ENCODE measurements around the gene SLC66A1.

SLC66A1 gene

GRCh38 chr1:19344831-19345230, 32.7 kb downstream of the SLC66A1 start:
- no peak for DNase-seq

- no peak for DNase-seq
Measured at GRCh38 chr1:19345391-19345790, 33.3 kb downstream of the SLC66A1 start.

DNA sequence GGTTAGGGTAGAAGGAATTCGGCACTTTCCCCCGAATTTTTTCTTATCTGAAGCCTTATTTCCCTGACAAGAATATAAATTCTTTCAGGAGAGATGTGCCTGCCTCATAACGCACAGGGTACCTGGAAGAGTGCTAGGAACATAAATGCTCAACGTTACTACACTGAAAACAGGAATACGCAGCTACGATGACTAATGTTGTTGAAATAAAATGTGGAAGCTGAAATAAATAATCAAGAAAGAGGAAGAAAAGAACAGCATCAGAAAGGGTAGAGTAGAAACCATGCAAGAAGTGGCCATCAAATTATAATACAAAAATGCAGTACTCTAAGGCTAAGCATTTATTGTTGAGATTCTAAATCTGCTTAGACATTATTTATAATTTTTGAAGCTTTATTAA, 33.9 kb downstream of the SLC66A1 start:
- no peak for DNase-seq

- DNase-seq = no peak
Measured at GRCh38 chr1:19347533-19348172, 35.5 kb downstream of the SLC66A1 start.

DNA sequence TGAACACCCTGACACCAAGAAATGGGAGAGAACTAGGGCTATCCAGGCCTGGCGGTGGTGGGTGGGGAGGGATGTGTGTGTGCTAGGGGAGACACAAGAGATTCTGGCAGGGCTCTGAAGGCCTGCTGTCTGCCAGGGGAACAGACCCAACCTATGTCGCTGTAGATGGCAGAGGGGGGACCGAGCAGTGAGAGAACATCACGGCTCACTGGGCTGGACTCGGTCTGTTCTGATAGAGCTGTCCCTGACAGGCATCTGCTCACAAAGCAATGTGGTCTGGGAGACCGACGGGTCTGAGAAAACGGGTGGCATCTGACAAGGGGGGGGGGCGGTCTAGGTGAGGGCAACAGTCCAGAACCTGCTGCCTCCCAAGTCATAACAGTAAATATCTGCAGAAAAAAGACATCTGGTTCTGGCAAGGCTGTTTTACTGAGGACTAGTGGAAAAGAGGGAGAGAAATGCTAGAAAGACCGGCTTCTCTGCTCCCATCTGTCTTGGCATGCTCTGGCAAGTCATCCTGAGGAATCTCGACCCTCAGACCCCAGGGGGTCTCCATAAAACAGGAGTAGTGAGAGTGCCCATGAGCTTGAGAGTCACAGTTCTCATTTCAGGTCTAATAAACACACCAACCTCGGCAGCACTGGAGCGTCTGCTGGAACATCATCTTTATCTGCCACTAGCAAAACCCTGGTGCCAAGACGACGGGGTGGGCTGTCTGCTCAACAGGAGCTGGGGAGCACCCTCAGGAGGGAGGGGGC, 36.5 kb downstream of the SLC66A1 start:
- no peak for DNase-seq

GRCh38 chr1:19349999-19350398, 37.9 kb downstream of the SLC66A1 start:
- no peak for DNase-seq

DNA sequence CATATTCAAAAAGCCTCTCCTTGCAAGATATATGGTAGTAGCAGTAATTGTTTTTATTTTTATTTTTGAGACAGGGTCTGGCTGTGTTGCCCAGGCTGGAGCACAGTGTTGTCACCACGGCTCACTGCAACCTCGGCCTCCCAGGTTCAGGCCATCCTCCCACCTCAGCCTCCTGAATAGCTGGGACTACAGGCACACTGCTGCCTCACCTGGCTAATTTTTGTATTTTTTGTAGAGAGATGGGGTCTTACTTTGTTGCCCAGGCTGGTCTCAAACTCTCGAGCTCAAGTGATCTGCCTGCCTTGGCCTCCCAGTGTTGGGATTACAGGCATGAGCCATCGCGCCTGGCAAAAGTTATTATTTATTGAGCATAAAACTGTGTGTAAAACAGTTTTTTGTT, 38.4 kb downstream of the SLC66A1 start:
- no peak for DNase-seq

- no peak for DNase-seq
Measured at GRCh38 chr1:19351873-19352272, 39.7 kb downstream of the SLC66A1 start.

DNA sequence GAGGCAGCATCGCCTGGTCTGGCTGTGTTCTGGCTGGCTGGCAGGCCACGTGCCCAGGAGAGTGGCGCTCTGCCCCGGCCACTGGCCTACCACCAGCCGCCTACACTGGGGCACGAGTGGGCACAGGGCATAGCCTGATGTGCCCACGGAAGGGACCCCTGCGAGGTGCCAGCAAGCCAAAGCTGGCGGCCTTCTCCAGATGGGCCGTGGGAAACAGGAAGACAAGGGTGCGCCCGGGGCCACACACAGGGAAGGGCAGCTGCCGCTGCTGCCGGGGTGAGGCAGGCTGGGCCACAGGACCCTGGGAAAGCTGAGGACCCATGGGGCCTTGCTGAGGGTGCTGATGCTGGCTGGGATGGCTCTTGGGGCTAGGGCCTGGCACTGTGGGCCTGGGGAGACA, 40.7 kb downstream of the SLC66A1 start:
- no peak for DNase-seq

- DNase-seq = no peak
Measured at GRCh38 chr1:19353596-19353995, 41.5 kb downstream of the SLC66A1 start.

- no peak for DNase-seq
Measured at GRCh38 chr1:19354531-19354981, 42.4 kb downstream of the SLC66A1 start.

GRCh38 chr1:19356266-19356665, 44.1 kb downstream of the SLC66A1 start:
- DNase-seq = no peak

- no peak for DNase-seq
Measured at GRCh38 chr1:19357299-19357986, 45.3 kb downstream of the SLC66A1 start.

DNA sequence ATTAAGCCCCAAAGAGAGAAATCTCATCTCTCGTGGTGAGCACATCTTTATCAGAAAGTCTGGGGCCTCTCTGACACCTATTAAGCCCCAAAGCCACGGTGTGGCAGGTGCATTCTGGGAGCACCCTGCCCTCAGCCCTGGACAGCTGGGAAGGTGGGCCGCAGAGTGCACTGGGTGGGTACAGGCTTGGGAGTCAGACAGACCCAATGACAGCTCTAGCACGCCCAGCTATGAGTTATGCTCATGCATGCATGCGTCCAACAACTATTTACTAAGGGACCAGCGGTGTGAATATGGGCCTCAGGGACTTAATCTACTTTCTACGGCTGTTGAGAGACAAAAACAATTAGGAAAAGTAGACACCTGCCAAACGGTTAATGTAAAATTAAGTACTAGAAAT, 46.6 kb downstream of the SLC66A1 start:
- DNase-seq = no peak

GRCh38 chr1:19359357-19359756, 47.2 kb downstream of the SLC66A1 start:
- DNase-seq = no peak

GRCh38 chr1:19360016-19360415, 47.9 kb downstream of the SLC66A1 start:
- no peak for DNase-seq

DNA sequence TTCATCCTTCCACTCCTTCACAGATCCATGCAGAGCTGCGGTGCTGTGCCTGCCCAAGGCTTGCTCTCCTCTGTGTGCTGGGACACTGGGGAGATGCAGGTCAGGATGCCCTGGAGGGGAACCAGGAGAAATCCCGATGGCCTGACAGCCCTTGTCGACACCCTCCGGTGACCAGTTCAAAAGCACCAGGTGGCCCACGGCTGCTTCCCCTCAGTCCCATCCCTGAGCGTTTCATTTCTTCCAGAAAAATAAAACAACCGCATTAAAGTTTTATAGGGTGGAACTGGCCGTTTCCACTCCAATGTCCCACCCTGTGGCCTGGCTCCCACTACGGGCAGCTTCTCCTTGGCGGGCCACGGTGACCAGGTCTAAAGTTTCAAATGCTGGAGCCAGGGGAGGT, 48.3 kb downstream of the SLC66A1 start:
- DNase-seq = no peak

- no peak for DNase-seq
Measured at GRCh38 chr1:19360843-19361610, 48.9 kb downstream of the SLC66A1 start.

DNA sequence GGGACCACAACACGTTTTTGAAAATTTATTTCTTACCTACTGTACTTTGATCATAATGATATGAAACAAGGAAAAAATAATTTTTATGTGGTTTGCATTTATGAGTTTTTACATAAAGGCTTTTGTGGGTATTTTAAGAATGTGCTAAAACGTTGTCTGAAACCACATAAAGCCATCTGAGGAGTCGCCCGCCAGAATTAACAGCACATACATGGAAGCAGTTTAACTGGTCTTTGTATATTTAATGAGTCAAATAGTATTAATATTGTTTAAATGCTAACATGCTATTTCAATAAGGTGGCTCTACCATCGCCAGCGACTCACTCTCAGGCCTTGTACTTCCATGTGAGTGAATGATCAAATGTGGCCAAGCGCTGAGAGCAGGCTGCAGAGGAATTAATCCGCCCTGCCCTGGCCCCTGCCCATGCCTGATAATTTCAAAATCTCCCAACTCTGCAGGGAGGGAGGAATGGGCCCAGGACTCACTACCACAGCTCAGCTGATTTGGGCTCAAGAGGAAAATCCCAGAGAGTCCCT, 49.6 kb downstream of the SLC66A1 start:
- no peak for DNase-seq

- DNase-seq = no peak
Measured at GRCh38 chr1:19363536-19364152, 51.5 kb downstream of the SLC66A1 start.

DNA sequence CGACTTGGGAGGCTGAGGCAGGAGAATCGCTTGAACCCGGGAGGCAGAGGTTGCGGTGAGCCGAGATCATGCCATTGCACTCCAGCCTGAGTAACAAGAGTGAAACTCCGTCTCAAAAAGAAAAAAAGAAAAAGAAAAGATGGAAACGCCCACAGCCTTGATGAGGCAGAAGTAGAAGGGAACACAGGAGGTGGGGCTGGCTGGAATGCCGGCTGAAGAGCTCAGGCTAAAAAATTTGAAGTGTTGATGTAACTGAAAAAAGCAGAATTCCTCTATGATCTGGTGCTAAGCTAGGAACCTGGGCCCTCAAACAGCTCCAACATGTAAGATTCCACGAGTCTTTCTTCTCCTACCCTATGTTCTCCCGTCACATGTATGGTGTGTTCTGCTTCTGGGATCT, 53.6 kb downstream of the SLC66A1 start:
- no peak for DNase-seq
